ENCODE results near the gene WNT3A.

The WNT3A gene

DNA sequence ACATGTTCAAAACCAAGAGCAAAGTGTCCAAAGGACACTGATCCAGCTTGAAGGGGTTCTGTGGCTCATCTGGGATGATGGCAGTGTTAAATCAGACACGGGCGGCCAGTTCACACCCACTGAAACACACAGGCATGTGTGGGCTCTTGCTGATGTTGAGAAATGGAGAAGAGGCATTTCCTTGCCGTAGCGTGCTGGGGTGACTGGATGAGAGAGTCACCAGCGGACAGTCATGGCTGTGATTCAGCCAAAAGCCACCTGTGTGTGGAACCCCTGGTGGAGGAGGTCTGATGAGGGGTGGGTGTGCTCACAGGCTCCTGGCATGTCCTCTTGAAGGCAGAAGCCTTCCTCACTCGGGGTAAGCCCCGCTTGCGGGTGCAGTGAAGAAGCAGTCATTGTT, 89.1 kb downstream of the WNT3A start:
- H3K4me1 ChIP-seq (ENCODE audit: insufficient read depth, low read length, poor library complexity, severe bottlenecking), result peaks cover 3% of the 10 kb centered on the region
- H2AFZ ChIP-seq (ENCODE audit: low read length), result no peak overlapping the region
- H3K9me2 ChIP-seq (replicated peaks; ENCODE audit: low read depth, low read length), result no peaks in the 10 kb centered on the region
- H3F3A ChIP-seq (ENCODE audit: low read depth), result no peaks in the 10 kb centered on the region
- H3K27me3 ChIP-seq (ENCODE audit: insufficient read depth, low read length, poor library complexity, severe bottlenecking), result no peaks in the 10 kb centered on the region
- peaks cover 67% of the 10 kb centered on the region; the same call in 1 of the 2 replicates for H3K36me3 ChIP-seq (ENCODE audit: insufficient read depth, low read length)
- H3K79me2 ChIP-seq (ENCODE audit: insufficient read depth, low read length), result peaks cover 81% of the 10 kb centered on the region
- no peak overlapping the region for H3K4me2 ChIP-seq (ENCODE audit: low read depth, low read length, poor library complexity, severe bottlenecking)
- peaks cover 85% of the 10 kb centered on the region for H4K20me1 ChIP-seq (ENCODE audit: insufficient read depth, low read length, poor library complexity, severe bottlenecking)
- peaks cover 13% of the 10 kb centered on the region; the same call in 1 of the 2 replicates for H3K9me3 ChIP-seq (ENCODE audit: insufficient read depth, low read depth, low read length)
- no peak overlapping the region for H3K9ac ChIP-seq (ENCODE audit: low read depth, low read length, poor library complexity, severe bottlenecking)
- TF ChIP-seq, protein P1, sequence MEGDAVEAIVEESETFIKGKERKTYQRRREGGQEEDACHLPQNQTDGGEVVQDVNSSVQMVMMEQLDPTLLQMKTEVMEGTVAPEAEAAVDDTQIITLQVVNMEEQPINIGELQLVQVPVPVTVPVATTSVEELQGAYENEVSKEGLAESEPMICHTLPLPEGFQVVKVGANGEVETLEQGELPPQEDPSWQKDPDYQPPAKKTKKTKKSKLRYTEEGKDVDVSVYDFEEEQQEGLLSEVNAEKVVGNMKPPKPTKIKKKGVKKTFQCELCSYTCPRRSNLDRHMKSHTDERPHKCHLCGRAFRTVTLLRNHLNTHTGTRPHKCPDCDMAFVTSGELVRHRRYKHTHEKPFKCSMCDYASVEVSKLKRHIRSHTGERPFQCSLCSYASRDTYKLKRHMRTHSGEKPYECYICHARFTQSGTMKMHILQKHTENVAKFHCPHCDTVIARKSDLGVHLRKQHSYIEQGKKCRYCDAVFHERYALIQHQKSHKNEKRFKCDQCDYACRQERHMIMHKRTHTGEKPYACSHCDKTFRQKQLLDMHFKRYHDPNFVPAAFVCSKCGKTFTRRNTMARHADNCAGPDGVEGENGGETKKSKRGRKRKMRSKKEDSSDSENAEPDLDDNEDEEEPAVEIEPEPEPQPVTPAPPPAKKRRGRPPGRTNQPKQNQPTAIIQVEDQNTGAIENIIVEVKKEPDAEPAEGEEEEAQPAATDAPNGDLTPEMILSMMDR (conservative IDR thresholded peaks at IDR 0.05; ENCODE audit: low read length), result no peak
- no peak for TF ChIP-seq EZH2phosphoT487 (IDR thresholded peaks at IDR 0.05; ENCODE audit: borderline replicate concordance)
- H3K4me3 ChIP-seq (ENCODE audit: low read length, poor library complexity, severe bottlenecking), result no peak overlapping the region

DNA sequence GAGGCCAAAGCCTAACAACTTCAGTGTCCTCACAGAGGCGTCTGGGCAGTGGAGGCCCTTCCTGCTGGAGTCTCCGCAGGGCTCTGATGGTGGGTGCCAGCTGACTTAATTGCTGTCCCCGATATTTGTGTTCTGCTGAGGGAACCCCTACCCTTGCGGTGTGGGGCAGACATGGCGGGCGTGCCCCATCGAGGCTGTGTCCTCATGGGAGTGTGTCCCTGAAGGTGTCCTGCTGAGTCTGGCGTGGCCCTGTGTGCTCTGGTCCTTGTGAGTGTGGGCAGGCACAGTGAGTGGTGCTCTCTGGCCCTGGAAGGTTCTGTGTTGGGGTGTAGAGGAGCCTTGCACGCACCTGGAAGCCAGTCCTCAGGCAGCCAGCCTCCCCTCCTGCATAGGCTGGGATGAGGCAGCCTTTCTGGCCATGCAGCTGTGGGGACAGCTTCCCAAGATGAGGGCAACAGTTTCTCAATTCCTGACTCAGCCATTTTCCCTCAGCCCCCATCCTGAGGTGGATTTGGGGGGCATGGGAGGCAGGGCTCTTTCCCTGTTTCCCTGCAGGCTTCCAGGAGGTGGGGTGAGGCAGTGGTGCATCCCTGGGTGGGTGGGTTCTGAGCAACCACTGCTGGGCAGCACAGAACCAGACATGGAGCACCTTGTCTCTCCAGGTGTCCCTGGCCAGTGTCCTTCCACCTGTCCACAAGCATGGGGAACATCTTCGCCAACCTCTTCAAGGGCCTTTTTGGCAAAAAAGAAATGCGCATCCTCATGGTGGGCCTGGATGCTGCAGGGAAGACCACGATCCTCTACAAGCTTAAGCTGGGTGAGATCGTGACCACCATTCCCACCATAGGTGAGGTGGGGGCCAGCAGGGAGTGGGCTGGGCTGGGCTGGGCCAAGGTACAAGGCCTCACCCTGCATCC, 89.9 kb downstream of the WNT3A start:
- no peaks in the 10 kb centered on the region for H3F3A ChIP-seq (ENCODE audit: low read depth)
- H4K20me1 ChIP-seq (ENCODE audit: insufficient read depth, low read length, poor library complexity, severe bottlenecking), result peaks cover 84% of the 10 kb centered on the region
- peaks cover 13% of the 10 kb centered on the region; the same call in 1 of the 2 replicates for H3K9me3 ChIP-seq (ENCODE audit: insufficient read depth, low read depth, low read length)
- no peaks in the 10 kb centered on the region for H3K9me2 ChIP-seq (replicated peaks; ENCODE audit: low read depth, low read length)
- peaks cover 79% of the 10 kb centered on the region for H3K79me2 ChIP-seq (ENCODE audit: insufficient read depth, low read length)
- no peaks in the 10 kb centered on the region for H3K4me1 ChIP-seq (ENCODE audit: insufficient read depth, low read length, poor library complexity, severe bottlenecking)
- TF ChIP-seq, protein P1 (conservative IDR thresholded peaks at IDR 0.05; ENCODE audit: low read length), result no peak
- TF ChIP-seq EZH2phosphoT487 (IDR thresholded peaks at IDR 0.05; ENCODE audit: borderline replicate concordance), result no peak
- no peak overlapping the region for H3K4me3 ChIP-seq (ENCODE audit: low read length, poor library complexity, severe bottlenecking)
- H3K9ac ChIP-seq (ENCODE audit: low read depth, low read length, poor library complexity, severe bottlenecking), result no peak overlapping the region
- no peaks in the 10 kb centered on the region for H3K27me3 ChIP-seq (ENCODE audit: insufficient read depth, low read length, poor library complexity, severe bottlenecking)
- no peak overlapping the region for H2AFZ ChIP-seq (ENCODE audit: low read length)
- H3K4me2 ChIP-seq (ENCODE audit: low read depth, low read length, poor library complexity, severe bottlenecking), result no peak overlapping the region
- peaks cover 70% of the 10 kb centered on the region; the same call in 1 of the 2 replicates for H3K36me3 ChIP-seq (ENCODE audit: insufficient read depth, low read length)

DNA sequence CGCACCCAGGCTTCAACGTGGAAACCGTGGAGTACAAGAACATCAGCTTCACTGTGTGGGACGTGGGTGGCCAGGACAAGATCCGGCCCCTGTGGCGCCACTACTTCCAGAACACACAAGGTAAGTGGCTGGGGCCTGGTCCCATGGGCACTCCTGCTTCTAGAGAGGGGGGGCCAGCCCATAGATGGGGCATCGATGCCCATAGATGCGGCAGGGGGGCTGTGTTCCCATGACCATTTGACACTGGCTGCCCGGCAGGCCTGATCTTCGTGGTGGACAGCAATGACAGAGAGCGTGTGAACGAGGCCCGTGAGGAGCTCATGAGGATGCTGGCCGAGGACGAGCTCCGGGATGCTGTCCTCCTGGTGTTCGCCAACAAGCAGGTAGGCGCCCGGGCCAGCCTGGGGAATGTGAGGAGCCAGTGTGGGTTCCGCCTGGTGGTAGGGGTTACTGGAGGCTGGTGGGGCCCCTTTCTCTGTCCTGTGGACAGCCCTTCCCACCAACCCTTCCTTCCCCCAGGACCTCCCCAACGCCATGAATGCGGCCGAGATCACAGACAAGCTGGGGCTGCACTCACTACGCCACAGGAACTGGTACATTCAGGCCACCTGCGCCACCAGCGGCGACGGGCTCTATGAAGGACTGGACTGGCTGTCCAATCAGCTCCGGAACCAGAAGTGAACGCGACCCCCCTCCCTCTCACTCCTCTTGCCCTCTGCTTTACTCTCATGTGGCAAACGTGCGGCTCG, 90.7 kb downstream of the WNT3A start:
- no peaks in the 10 kb centered on the region for H3F3A ChIP-seq (ENCODE audit: low read depth)
- peaks cover 79% of the 10 kb centered on the region for H3K79me2 ChIP-seq (ENCODE audit: insufficient read depth, low read length)
- H3K9me2 ChIP-seq (replicated peaks; ENCODE audit: low read depth, low read length), result no peaks in the 10 kb centered on the region

More for the DNA sequence above, 90.7 kb downstream of the WNT3A start:
- Histone ChIP-seq H3K27me3 (ENCODE audit: insufficient read depth, low read length, poor library complexity, severe bottlenecking) (no peaks in the 10 kb centered on the region), H4K20me1 (ENCODE audit: insufficient read depth, low read length, poor library complexity, severe bottlenecking) (peaks cover 84% of the 10 kb centered on the region), H2AFZ (ENCODE audit: low read length) (no peak overlapping the region), H3K9me3 (ENCODE audit: insufficient read depth, low read depth, low read length) (peaks cover 13% of the 10 kb centered on the region; the same call in 1 of the 2 replicates), H3K36me3 (ENCODE audit: insufficient read depth, low read length) (peaks cover 61% of the 10 kb centered on the region; the same call in 1 of the 2 replicates), H3K9ac (ENCODE audit: low read depth, low read length, poor library complexity, severe bottlenecking) (no peak overlapping the region), H3K4me2 (ENCODE audit: low read depth, low read length, poor library complexity, severe bottlenecking) (no peak overlapping the region), H3K4me1 (ENCODE audit: insufficient read depth, low read length, poor library complexity, severe bottlenecking) (no peaks in the 10 kb centered on the region), H3K4me3 (ENCODE audit: low read length, poor library complexity, severe bottlenecking) (no peak overlapping the region)
- TF ChIP-seq, protein P1 (conservative IDR thresholded peaks at IDR 0.05; ENCODE audit: low read length), result no peak
- TF ChIP-seq EZH2phosphoT487 (IDR thresholded peaks at IDR 0.05; ENCODE audit: borderline replicate concordance), result no peak

All from Loucy (cell line).